Measurements from ENCODE around the gene RAP1GAP2.

GRCh38 chr17:2880050-2880449 is 83.8 kb downstream of the RAP1GAP2 start:
- TF ChIP-seq ZNF8 (CRISPR knock-in tag; IDR thresholded peaks at IDR 0.05) (no peak), ESRRG (CRISPR knock-in tag; IDR thresholded peaks at IDR 0.05) (no peak), RARB (CRISPR knock-in tag; IDR thresholded peaks at IDR 0.05) (no peak), ZC3H10 (CRISPR knock-in tag; IDR thresholded peaks at IDR 0.05) (no peak), TSHZ2 (CRISPR knock-in tag; IDR thresholded peaks at IDR 0.05) (no peak), TOX (CRISPR knock-in tag; IDR thresholded peaks at IDR 0.05; ENCODE audit: borderline replicate concordance) (no peak), PPARA (CRISPR knock-in tag; IDR thresholded peaks at IDR 0.05; ENCODE audit: borderline replicate concordance) (no peak), ZNF565 (CRISPR knock-in tag; conservative IDR thresholded peaks at IDR 0.05; ENCODE audit: low read depth) (no peak), GLIS3 (CRISPR knock-in tag; IDR thresholded peaks at IDR 0.05) (no peak), OSR1 (CRISPR knock-in tag; IDR thresholded peaks at IDR 0.05) (no peak)
- TF ChIP-seq, protein P1, sequence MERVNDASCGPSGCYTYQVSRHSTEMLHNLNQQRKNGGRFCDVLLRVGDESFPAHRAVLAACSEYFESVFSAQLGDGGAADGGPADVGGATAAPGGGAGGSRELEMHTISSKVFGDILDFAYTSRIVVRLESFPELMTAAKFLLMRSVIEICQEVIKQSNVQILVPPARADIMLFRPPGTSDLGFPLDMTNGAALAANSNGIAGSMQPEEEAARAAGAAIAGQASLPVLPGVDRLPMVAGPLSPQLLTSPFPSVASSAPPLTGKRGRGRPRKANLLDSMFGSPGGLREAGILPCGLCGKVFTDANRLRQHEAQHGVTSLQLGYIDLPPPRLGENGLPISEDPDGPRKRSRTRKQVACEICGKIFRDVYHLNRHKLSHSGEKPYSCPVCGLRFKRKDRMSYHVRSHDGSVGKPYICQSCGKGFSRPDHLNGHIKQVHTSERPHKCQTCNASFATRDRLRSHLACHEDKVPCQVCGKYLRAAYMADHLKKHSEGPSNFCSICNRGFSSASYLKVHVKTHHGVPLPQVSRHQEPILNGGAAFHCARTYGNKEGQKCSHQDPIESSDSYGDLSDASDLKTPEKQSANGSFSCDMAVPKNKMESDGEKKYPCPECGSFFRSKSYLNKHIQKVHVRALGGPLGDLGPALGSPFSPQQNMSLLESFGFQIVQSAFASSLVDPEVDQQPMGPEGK (CRISPR knock-in tag; IDR thresholded peaks at IDR 0.05; ENCODE audit: borderline replicate concordance): no peak
- TF ChIP-seq, protein P2, sequence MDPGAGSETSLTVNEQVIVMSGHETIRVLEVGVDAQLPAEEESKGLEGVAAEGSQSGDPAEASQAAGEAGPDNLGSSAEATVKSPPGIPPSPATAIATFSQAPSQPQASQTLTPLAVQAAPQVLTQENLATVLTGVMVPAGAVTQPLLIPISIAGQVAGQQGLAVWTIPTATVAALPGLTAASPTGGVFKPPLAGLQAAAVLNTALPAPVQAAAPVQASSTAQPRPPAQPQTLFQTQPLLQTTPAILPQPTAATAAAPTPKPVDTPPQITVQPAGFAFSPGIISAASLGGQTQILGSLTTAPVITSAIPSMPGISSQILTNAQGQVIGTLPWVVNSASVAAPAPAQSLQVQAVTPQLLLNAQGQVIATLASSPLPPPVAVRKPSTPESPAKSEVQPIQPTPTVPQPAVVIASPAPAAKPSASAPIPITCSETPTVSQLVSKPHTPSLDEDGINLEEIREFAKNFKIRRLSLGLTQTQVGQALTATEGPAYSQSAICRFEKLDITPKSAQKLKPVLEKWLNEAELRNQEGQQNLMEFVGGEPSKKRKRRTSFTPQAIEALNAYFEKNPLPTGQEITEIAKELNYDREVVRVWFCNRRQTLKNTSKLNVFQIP (CRISPR knock-in tag; IDR thresholded peaks at IDR 0.05; ENCODE audit: borderline replicate concordance, low read depth): no peak
